Skin of body (tissue), 2 donors: ENCODE results near the gene SCYGR2. TPM values are rescaled to one million over a fixed set of nuclear protein-coding genes. Genes with fewer than 3 reads are reported as not detected.

Experiments used
- DNase-seq: peaks from one replicate; lab custom pipeline; 2025; lab: John Stamatoyannopoulos, UW
- total RNA-seq: library from RNA; depleted of rRNA; stranded (reverse); fragments of >200 nt; gene quantifications from one replicate; pipeline ENCODE4 v1.2.3, GENCODE V29; 2014

Gene SCYGR2
- total RNA-seq, 1 donor from 2014 or later = not detected

DNA sequence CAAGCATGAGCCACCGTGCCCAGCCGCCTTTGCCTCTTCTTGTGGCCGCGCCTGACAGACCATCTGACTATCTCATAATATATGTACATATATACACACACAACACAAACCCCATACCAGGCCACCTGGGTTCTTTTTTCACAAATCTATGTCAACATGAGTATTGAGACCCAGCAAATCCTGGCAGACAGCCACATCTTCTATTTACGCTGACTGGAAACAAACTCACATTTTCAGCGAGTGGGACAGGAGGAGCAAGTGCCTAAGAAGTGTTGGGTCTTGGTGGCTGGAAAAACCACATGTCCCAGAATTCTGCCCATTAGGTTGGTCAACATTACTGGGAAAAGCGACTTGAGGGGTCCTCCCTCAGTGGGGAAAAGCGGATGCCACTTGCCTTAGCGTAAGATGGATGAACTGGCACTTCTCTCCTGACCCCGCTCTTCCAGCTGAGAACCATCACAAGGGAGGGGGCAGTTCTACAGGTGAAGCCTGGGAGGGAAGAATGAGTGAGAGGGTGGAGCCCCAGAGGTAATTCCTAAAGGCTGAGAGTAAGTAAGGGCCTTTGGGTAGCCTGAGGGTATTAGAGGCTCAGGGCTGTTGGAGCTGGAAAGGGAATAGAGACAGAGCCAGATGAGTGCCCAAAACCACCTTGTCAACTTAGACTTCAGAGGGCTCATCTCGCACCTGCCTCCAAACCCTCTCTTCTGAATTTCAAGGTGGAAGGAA is 14.0 kb downstream of the SCYGR2 start:
- no peak for DNase-seq

DNA sequence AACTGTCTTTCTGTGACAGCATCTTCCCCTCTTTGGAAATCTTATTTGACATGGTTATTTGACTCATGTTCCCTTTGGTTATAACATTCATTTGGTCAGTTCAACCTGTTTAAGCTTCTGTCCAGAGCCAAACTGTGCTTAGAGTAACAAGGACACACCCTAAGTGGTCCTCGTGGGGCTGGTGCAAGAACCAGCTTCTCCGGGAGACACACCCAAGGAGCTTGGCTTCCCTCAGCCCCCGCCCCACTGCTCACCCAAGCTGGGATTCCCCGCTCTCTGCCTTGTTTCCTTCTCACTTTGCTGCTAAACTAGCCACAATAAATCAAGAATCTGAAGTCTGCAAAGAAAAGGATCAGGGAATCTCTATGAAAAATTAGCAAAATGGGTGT is 14.6 kb downstream of the SCYGR2 start:
- no peak for DNase-seq

DNA sequence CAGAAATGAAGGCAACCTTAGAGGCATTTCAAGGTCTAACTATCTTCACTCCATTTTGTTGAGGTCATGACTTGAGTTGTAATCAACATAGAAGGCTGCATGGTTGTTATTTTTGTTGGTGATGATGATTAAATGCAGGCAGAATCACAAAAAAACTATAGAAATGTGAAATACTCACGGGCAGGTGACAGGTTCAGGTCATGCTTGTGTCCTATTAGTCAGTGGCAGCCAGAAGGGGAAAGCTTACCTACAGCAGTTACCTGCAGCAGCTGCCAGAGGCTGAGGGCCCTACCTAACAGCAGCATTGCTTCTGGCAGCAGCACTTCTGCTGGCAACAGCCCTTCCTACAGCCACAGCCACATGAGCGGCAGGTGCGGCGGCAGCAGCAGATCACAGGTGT is 15.6 kb downstream of the SCYGR2 start:
- no peak for DNase-seq

DNA sequence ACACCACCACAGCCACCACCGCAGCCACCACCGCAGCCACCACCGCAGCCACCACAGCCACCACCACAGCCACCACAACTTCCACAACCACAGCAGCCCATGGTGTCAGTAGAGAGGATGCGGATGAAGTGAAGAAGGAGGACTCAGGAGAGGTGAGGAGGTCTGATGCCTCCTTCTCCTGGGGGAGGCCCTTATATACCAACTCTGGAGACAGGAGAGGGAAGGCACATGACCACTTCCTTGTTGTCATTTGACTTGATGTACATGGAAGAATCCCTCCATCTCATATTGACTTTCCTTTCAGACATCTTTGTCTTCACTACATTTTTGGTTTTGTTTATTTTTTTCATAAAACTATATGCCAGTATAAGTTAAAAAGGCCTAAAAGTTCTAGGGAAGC is 16.0 kb downstream of the SCYGR2 start, which contains the start of gene SCYGR3:
SCYGR3 (minus strand) TSS at position 101 of the 400 bp plus-strand sequence; CDS start at position 101, 0 bp downstream.
- DNase-seq = no peak

DNA sequence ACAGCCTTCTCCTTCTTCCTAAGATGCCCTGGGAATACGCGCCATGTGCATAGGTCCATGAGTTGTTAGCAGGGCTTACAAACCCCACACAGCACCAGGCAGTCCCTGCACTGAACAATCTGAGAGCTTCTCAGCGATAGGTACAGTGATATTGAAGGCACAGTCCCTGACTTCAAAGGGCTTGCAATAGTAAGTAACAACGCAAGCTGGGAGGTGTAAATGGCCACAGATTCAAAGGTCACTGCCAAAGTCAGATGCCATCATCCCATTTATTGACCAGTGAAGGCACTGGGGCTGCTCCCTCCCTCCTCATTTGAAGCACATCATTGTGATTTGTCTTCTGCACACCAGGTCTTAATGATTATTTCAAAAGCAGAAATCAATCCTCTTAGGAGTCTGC is 16.5 kb downstream of the SCYGR2 start:
- DNase-seq = no peak

DNA sequence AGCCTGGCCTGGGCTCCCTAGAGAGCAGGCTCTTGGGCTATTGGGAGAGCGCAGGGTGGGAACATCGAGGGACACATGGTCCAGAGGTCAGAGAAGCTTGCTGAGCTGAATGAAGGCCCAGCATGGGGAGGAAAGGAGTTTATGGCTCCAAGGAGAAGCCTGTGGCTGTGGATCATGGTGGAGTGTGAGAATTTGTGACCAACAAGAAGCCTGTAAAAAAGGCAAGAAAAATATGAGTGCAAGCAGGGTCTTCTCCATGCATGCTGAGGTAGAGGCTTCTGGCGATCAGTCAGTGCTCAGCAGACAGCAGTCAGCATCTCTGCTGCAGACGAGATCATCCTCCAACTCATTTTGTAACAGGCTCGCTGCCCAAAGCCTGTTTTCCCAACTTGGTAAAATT is 17.2 kb downstream of the SCYGR2 start:
- no peak for DNase-seq

DNA sequence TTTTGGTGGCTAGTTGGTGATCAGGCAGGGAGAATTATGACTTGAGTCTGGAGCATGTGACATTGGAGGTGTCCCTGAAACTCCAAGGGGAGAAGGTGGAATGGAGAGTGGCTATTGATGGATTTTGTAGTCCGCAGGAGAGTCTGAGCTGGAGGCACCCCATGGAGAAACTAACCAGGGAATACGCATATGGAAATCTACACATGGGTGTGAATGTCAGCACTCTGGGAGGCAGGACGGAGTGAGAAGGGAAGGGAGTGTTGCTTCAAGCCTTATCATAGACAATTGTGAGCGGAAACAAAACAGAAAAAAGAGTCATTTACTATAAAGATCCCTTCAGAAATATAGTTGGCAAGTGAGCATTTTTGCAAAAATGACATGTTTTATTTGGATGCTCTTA is 17.9 kb downstream of the SCYGR2 start:
- no peak for DNase-seq

DNA sequence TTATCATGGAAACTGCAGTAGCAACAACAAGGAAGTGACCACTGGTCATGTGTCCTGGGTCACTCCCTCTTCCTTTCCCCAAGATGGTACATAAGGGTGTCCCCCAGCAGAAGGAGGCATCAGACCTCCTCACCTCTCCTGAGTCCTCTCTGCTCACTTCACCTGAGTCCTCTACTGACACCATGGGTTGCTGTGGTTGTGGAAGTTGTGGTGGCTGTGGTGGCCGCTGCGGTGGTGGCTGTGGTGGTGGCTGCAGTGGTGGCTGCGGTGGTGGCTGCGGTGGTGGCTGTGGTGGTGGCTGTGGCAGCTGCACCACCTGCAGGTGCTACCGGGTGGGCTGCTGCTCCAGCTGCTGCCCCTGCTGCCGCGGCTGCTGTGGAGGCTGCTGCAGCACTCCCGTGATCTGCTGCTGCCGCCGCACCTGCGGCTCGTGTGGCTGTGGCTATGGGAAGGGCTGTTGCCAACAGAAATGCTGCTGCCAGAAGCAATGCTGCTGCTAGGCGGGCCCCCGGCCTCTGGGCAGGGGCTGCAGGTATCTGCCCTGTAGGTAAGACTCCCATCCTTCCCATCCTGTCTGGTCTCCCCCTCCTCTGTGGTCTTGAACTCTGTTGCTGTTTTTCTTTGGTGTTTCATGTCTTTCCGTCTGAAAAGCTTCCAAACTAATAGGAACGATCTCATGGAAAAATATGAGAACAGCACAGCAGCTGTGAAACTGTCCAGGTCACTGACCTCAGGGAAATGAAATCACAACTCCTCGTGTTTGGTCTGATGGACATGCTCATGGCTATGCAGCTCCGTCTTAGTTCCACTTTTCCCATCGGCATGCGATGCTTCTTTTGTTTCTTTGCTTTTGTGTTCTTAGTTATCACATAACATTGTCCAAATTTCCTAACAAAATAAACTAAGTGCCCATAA is 18.9 kb downstream of the SCYGR2 start, which contains the start of gene SCYGR4:
SCYGR4 (plus strand) TSS at position 183 of the 915 bp plus-strand sequence; CDS start at position 183, 0 bp downstream.
- no peak for DNase-seq

DNA sequence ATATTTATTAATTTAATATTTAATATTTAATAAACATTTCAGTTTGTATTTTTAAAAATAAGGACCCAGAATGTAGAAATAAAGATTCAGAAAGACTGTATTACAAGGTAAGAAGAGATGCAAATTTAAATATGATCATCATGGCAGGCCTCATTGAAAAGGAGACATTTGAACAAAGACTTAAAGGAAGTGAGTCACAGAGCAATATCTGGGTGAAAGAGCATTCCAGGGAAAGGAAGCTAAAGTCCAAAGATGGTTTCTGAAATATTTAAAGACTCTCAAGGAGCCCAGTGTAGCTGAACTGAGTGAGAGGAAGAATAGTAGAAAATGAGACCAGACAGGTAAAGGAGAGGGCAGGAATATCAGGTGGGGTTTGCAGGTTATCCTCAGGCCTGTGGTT is 24.5 kb downstream of the SCYGR2 start:
- no peak for DNase-seq

DNA sequence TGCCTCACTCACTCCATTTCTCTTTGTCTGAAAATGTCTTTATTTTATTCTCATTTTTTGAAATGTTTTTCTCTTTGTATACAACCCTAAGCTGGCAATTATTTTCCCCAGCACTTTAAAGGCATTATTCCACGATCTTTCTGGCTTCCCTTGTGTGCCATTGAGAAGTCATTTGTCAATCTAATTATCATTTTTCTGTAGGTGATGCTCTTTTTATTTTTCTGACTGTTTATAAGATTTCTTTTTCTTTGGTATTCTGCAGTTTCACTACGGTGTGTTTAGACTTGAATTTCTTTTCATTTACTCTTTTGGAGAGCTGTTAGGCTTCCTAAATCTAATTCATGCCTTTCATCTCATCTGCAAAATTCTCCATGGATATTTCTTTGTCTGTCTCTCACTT is 26.7 kb downstream of the SCYGR2 start:
- no peak for DNase-seq

DNA sequence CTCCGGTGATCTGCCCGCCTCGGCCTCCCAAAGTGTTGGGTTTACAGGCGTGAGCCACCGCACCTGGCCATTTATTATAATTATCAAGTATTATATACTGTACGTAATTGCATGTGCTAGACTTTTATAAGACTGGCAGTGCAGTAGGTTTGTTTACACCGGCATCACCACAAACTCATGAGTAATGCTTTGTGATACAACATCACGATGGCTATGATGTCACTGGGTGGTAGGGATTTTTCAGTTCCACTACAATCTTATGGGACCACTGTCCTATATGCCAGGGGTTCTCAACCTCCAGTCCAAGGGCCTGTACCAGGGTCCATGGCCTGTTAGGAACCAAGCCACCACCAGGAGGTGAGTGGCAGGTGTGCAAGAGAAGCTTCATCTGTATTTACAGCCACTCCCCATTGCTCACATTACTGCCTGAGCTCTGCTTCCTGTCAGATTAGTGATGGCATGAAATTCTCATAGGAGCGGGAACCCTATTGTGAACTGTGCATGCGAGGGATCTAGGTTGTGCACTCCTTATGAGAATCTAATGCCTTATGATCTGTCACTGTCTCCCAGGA is 28.0 kb downstream of the SCYGR2 start:
- no peak for DNase-seq

DNA sequence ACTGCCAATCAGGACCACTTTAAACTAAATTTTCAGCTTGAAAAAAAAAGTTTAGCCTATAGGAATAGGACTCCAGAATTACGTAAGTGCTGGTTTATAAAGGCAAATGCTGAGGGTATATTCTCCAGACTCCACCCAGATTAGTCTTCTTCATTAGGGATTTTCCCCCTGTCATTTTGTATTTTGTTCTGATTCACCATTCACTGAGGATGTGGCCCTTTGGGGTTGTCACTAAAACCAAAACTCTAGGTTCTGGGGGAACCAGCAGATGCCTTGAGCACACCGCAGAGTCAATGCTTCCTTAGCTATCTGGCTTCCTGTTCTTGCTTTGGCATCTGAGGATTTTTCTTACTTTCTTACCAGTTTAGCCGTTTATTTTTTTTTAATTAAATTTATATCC is 29.1 kb downstream of the SCYGR2 start:
- no peak for DNase-seq

DNA sequence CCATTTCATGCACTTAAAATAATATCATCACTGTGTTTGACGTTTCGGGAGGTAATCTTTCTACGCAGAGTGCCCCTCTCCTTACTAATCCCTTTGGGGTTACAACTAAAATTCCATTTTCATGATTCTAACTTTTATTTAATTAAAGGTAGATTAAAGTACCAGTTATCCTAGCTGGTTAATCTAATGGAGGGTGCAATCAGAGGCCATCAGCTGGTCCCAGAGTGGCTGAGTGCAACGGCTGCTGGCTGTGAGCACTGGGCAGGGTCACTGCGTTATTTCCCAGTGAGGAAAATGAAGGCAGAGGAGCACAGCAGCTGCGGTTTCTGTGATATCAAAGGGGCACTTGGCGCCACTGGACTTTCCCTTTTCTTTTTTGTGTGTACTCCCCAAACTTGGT is 30.7 kb downstream of the SCYGR2 start:
- DNase-seq = no peak

DNA sequence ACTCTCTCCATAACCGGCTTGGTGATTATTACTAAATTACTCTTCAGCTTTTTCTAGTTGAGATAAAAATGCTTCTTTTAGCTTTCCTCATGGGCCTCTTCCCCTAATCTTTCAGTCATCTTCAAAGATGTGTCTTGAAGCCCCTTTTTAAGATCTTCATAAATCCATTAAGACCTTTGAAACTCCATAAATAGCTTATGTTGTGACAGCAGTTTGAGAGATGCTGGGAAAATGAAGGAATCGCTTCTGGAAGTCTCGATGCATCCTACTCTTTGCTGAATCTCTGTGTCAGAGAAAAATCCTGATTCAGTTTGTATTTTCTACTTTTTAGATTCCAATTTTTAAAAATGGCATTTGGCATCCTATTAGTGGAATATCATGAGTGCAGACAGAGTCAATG is 31.6 kb downstream of the SCYGR2 start:
- no peak for DNase-seq

DNA sequence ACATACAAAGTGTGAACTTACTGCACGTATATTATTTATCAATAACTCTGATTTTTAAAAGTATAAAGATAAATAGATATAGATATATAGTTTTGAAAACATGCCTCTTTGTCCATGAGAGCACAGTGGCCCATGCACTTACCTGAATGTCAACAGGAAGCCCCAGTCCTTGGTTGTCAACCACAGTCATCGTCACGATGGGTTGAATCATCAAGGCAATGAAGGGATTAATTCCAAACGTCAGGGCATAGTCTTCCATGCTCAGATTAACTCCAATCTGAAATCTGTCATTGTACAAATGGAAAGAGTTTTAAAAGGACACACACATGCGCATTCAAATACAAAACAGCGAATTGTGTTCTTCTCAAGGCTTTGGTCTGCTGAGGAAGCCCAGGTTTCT is 34.1 kb downstream of the SCYGR2 start:
- DNase-seq = no peak

DNA sequence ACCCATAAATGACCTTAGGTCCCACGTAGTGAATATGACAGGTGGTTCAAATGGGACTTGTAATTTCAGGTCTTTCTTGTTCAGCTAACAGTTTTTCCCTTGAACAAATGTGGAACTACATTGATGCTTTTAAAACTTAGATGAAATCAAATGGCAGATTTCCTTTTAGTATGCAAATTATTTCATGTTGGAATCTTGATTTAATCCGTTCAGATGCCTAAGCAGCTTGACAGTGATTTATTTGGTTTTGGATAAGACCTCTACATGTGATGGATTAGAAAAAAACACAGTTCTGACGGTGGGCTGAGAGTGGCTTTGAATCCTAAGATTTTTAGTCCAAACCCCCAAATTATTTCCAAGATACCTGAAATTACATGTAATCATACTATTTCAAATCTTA is 35.5 kb downstream of the SCYGR2 start:
- DNase-seq = no peak

DNA sequence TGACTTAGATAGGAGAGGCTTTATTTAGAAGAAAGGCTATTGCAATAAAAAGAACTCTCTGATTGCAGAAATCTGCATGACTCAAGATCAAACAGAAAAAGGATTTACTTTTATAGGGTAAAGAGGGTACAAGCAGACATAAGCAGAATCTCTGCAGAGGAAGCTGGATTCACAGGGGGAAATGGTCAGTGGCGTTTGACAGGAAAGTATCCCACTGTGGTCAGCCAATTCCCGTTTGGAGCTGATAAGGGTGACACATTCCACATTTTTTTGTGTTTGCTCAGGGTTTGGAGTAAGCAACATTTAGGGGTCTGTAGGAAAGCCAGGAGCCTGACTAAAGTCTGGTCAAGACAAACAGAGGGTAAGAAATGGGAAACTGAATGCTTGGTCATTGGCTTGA is 44.0 kb downstream of the SCYGR2 start:
- no peak for DNase-seq

DNA sequence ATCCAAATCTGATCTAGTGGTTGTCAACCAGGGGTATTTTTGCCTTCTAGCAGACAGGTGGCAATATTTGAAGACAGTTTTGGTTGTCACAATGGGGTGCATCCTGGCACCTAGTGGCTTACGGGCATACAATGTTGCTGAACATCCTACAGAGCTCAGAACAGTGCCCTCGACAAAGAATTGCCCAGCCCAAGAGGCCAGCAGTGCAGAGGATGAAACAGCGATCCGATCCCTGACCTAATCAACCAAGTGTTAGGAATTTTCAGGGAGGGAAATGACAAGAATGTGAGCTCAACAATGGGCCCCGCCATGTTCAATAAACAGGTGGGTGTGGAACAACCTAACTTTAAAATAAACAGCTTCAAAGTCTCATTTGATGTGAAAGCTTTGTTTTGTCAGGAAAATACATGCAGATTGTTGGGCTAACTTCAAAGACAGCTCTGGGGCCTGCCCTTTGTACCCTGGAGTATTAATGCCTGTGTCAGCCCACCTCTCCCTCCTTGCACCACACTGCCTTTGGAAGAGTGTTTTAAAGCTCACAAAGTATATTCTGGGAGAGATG is 45.4 kb downstream of the SCYGR2 start:
- no peak for DNase-seq
